GM06990 (cell line): Measurements from ENCODE around the gene ZNF407.

Experiments used
- DNase-seq: peaks from one replicate; pipeline ENCODE4 v3.0.0-alpha.2; 2011; ENCODE audit not compliant: insufficient read length; ENCODE audit errors: extremely low read depth
- H3K27me3 ChIP-seq: replicated peaks from 2 replicates; pipeline ENCODE4 v1.6.0; 2011; ENCODE audit warnings: low read length; ENCODE audit not compliant: control insufficient read depth, insufficient read depth
- H3K36me3 ChIP-seq: 2 replicates; pipeline ENCODE4 v1.5.1; 2011; ENCODE audit warnings: low read length; ENCODE audit not compliant: control insufficient read depth, insufficient read depth
- H3K4me3 ChIP-seq: replicated peaks from 2 replicates; pipeline ENCODE4 v1.5.1; 2011; ENCODE audit warnings: low read depth, mild to moderate bottlenecking, control low read depth, low read length
- CTCF ChIP-seq: IDR thresholded peaks from 2 replicates; pipeline ENCODE4 v1.5.1; 2011; ENCODE audit warnings: low read length, control low read depth, mild to moderate bottlenecking, inconsistent platforms; ENCODE audit not compliant: insufficient read depth, poor library complexity, severe bottlenecking

ZNF407 gene

GRCh38 chr18:74722237-74722636, 124.6 kb downstream of the ZNF407 start:
- no peak for DNase-seq
- Histone ChIP-seq H3K4me3 (no peak overlapping the region), H3K36me3 (no peaks in the 10 kb centered on the region), H3K27me3 (no peaks in the 10 kb centered on the region)
- TF ChIP-seq CTCF, result no peak

GRCh38 chr18:74724186-74724585, 126.5 kb downstream of the ZNF407 start:
- no peak for DNase-seq
- TF ChIP-seq CTCF, result no peak
- Histone ChIP-seq H3K36me3 (no peaks in the 10 kb centered on the region; the same call in 1 of the 2 replicates), H3K27me3 (no peaks in the 10 kb centered on the region), H3K4me3 (no peak overlapping the region)

- H3K4me3 ChIP-seq, result no peak overlapping the region
Measured at GRCh38 chr18:74725690-74726089, 128.0 kb downstream of the ZNF407 start.

GRCh38 chr18:74728586-74728985, 130.9 kb downstream of the ZNF407 start:
- TF ChIP-seq CTCF, result no peak
- Histone ChIP-seq H3K4me3 (no peak overlapping the region), H3K27me3 (no peaks in the 10 kb centered on the region), H3K36me3 (no peaks in the 10 kb centered on the region; the same call in 1 of the 2 replicates)
- no peak for DNase-seq

More at GRCh38 chr18:74725690-74726089, 128.0 kb downstream of the ZNF407 start:
- no peaks in the 10 kb centered on the region for H3K27me3 ChIP-seq
- no peak for TF ChIP-seq CTCF
- no peaks in the 10 kb centered on the region; the same call in 1 of the 2 replicates for H3K36me3 ChIP-seq
- no peak for DNase-seq

GRCh38 chr18:74731097-74731496, 133.4 kb downstream of the ZNF407 start:
- no peak for DNase-seq
- Histone ChIP-seq H3K27me3 (no peaks in the 10 kb centered on the region), H3K4me3 (no peak overlapping the region), H3K36me3 (no peaks in the 10 kb centered on the region; the same call in 1 of the 2 replicates)
- no peak for TF ChIP-seq CTCF

GRCh38 chr18:74732380-74732779, 134.7 kb downstream of the ZNF407 start:
- DNase-seq, result no peak
- TF ChIP-seq CTCF, result no peak
- Histone ChIP-seq H3K27me3 (no peaks in the 10 kb centered on the region), H3K36me3 (no peaks in the 10 kb centered on the region; the same call in 1 of the 2 replicates), H3K4me3 (no peak overlapping the region)
